Measurements from ENCODE around the gene LRSAM1.
"Not testable (repeated sequence)": the region's sequence is repeated elsewhere in the genome, so short reads cannot be mapped to it uniquely, and the experiment has no call there.

The LRSAM1 gene

GRCh38 chr9:127458921-127459320 lies 7.6 kb downstream of the LRSAM1 start:
- no peak for DNase-seq (ENCODE audit: low read depth)

DNA sequence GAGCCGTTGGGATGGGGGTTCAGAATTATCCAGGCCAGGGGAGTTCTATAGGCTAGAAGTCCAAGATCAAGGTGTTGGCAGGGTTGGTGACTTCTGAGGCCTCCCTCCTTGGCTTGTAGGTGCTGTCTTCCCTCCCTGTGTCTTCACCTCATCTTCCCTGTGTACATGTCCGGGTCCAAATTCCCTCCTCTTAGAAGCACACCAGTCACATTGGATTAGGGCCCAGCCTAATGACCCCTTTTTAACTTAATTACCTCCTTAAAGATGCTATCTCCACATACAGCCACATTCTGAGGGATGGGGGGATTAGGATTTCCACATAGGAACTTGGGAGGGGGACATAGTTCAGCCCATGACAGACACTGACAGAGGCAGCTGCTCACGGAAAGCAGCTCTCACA lies 12.1 kb downstream of the LRSAM1 start:
- no peak for DNase-seq (ENCODE audit: low read depth)

DNA sequence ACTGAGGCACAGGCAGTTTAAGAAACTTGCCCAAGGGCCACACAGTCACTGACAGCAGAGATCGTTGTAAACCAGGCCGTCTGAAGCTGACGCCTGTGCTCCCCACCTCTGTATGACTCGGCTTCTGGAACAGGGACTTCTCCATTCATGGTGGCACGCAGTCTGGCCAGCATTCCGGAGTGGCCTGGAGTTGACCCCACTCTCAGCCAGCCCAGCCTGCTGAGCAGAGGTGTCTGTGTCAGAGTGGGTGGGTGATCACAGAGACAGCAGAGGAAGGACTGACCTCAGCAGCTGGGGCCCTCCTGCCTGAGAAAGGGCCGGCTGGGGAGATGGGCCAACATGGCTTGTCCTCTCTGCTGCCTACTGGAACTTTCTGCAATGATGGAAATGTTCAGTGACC lies 12.6 kb downstream of the LRSAM1 start:
- DNase-seq (ENCODE audit: low read depth), result peak; percentile 78

DNA sequence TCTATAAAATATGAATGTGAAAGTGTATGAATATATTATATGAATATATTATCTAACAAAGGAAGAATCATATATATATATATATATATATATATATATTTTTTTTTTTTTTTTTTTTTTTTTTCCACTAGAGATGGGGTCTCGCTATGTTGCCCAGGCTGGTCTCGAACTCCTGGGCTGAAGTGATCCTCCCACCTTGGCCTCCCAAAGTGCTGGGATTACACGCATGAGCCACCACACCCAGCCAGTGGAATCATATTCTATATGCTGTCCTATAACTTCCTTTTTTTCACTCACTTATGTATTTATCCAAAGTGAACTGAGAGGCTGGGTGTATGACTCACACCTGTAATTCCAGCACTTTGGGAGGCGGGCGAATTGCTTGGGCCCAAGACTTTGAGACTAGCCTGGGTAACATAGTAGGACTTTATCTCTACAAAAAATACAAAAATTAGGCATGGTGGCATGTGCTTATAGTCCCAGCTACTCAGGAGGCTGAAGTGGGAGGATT lies 15.2 kb downstream of the LRSAM1 start:
- DNase-seq (ENCODE audit: low read depth), result not testable (repeated sequence)

- no peak for DNase-seq (ENCODE audit: low read depth)
Measured at GRCh38 chr9:127467621-127468020, 16.3 kb downstream of the LRSAM1 start.

DNA sequence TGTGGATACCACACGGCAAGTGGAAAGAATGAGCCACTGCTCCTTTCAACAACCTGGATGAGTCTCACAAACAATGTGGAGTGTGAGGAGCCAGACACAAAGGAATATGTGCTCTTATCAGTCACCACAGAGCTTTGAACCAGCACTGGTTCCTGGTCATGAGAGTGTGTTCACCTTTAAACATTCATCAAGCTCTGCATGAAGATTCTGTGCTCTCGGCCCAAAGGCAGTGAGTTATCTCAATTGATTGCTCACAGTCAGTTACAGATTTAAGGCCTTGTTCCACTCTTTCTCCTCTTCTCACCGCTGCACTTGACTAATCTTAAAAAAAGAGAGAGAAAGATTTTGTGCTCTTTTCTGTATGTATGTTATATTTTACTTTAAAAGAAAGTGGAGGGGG lies 19.4 kb downstream of the LRSAM1 start:
- DNase-seq (ENCODE audit: low read depth), result no peak

GRCh38 chr9:127473501-127473900 lies 22.2 kb downstream of the LRSAM1 start:
- no peak for DNase-seq (ENCODE audit: low read depth)

GRCh38 chr9:127473932-127474331 lies 22.6 kb downstream of the LRSAM1 start:
- no peak for DNase-seq (ENCODE audit: low read depth)

DNA sequence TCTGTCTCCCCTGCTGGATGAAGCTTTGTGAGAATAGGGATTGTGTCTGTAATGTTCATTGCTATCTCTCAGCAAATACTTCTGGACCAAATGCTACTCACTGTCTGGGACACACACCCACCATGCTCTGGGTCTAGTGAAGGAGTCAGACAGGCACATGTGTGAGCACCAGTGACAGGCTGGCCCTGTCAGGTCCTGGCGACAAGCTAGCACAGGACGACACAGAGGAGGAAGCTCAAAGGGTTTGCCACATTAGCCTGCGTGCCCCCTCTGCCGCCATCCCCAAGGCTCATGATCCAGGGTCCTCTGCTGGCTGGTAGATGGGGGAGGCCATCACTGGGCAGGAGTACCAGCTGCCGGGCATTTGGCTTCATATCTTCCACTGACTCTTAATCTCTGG lies 23.3 kb downstream of the LRSAM1 start:
- no peak for DNase-seq (ENCODE audit: low read depth)

DNA sequence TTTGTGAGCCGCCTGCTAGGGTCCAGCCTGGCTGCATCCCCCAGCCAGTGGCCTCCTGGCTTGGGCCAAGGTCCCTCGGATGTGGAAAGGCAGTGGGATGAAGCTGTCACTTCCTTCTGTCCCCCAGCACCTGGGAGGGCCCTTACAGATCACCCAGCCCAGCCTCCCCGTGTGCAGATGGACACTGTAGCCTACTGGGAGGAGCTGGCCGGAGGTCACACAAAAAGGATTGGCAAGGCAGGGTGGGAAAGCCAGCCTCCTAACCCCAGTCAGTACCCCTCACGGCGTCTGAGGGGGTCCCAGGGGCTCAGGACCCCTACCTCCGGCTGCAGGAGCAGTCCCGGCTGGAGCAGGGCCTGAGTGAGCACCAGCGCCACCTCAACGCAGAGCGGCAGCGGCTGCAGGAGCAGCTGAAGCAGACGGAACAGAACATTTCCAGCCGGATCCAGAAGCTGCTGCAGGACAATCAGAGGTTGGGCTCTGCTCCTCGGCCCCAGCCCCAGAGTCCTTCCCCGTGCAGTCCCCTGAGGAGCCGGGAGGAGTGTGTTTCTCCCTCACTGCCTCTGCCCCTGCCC lies 28.3 kb downstream of the LRSAM1 start:
- no peak for DNase-seq (ENCODE audit: low read depth)

DNA sequence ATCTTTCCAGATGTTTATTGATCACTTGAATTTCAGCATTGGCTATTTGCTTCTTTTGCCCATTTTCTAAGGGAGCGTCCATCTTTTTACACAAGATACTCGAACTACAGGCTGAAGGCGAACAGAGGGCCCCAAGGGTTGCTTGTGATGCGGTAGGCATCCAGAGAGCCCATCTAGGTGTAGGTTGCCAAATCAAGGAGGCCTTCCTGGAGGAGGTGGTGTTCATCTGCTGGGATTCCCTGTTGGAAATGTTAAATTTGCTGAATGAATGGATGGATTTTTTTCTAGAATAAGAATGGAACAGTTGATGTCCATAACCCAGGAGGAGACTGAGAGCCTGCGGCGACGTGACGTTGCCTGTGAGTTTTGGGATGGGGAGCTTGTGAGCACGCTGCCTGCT lies 31.4 kb downstream of the LRSAM1 start:
- DNase-seq (ENCODE audit: low read depth), result no peak

DNA sequence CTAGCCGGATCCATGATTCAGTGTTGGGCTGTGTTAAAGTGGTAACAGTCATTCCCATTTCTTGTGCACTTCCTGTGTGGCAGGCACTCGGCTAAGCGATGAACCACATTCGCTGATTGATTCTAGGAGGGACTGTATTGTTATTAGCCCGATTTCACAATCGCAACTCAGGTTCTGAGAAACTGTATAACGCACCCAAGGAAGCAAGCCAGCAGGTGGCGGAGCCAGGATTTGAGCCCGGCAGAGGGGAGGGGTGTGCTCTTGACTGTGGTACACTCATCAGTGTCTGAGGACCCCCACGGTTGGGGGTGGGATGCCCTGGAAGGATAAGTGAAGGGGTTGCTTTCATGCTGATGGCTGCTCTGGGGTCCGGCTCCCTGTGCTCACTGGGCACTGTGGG lies 34.7 kb downstream of the LRSAM1 start:
- DNase-seq (ENCODE audit: low read depth), result no peak

DNA sequence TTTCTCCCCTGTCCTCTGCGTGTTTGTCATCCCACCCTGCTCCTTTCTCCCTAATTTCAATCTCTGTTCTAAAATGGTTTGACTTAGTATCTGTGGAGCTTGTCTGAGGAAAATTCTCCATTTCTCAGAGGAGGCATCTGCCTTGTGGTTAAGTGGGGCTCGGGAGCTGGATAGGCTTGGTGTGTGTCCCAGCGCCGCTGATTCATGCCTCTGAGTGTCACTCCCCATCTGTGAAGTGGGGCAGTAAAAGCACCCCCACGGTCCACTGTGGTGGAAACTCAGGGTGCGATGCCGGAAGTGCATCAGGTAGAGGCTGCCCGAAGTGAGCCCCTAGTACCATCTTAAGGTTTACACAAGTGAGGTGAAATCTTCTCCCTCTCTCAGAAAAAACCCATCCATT lies 37.6 kb downstream of the LRSAM1 start:
- no peak for DNase-seq (ENCODE audit: low read depth)

DNA sequence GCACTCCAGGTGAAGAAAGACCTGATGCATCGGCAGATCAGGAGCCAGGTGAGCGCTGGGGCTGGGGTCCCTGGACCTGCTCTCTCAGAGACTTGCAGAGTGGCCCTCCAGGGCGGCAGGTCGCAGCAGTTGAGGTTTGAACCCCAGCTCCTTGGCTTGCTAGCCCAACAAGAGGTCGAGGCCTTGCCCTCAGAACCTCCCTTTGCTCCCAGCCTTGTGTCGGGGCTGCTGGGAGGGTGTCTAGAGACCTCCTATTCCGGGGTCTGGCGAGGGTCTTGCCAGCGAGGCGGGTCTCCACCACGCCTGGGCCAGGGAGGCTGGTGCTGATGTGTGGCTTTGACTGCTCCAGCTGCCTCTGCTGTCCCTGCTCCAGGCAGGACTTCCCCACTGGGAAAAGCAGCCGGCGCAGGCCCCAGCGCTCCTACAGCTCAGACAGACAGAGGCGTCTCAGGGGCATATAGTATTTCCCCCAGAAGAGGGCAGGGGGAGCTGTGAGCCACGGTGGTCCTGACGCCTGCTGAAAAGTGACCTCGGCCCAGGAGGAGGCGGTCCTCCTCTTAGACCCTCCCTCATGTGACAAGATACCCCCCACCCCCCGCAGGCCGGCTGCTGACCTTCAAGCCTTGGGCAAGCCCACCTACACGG lies 38.3 kb downstream of the LRSAM1 start:
- no peak for DNase-seq (ENCODE audit: low read depth)

- no peak for DNase-seq (ENCODE audit: low read depth)
Measured at GRCh38 chr9:127490535-127491230, 39.4 kb downstream of the LRSAM1 start.

GRCh38 chr9:127491516-127491915 lies 40.2 kb downstream of the LRSAM1 start:
- no peak for DNase-seq (ENCODE audit: low read depth)

GRCh38 chr9:127492616-127493015 lies 41.3 kb downstream of the LRSAM1 start:
- DNase-seq (ENCODE audit: low read depth), result no peak

- DNase-seq (ENCODE audit: low read depth), result no peak
Measured at GRCh38 chr9:127493592-127494303, 42.4 kb downstream of the LRSAM1 start.

DNA sequence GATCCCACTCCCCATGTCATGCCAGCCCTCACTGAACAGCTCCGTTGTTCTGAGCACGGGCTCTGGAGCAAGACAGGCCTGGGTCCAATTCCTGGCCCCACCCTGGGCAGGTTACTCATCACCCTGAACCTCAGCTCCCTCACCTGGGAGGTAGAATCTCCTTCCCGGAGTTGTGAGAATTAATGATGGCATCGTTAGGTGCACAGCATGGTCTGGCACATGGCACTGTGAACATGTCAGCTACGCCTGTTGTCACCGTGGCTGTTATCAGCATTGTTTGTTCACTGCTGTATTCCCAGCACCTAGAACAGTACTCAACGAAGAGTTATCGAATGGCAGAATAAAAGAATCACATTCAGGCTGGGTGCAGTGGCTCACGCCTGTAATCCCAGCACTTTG lies 43.0 kb downstream of the LRSAM1 start:
- no peak for DNase-seq (ENCODE audit: low read depth)

- no peak for DNase-seq (ENCODE audit: low read depth)
Measured at GRCh38 chr9:127495884-127496555, 44.7 kb downstream of the LRSAM1 start.

GRCh38 chr9:127496974-127497373 lies 45.7 kb downstream of the LRSAM1 start:
- no peak for DNase-seq (ENCODE audit: low read depth)

- no peak for DNase-seq (ENCODE audit: low read depth)
Measured at GRCh38 chr9:127497656-127498290, 46.5 kb downstream of the LRSAM1 start.

Data from iris pigment epithelial cell (primary cell).